ENCODE measurements around the gene METTL25.

Gene METTL25

GRCh38 chr12:82514880-82515279 is 156.6 kb downstream of the METTL25 start:
- no peaks in the 10 kb centered on the region for H3K9me3 ChIP-seq (ENCODE audit: control insufficient read depth, low read depth, low read length)
- no peak overlapping the region for H3K27ac ChIP-seq (ENCODE audit: low read length)
- H3K4me3 ChIP-seq (ENCODE audit: low read length): no peak overlapping the region
- H3K27me3 ChIP-seq (ENCODE audit: control insufficient read depth, insufficient read depth, low read length): no peaks in the 10 kb centered on the region
- H3K36me3 ChIP-seq (ENCODE audit: control insufficient read depth, low read depth, low read length): no peaks in the 10 kb centered on the region
- no peaks in the 10 kb centered on the region for H3K4me1 ChIP-seq (ENCODE audit: control insufficient read depth, low read depth, low read length)
- H3K9ac ChIP-seq (ENCODE audit: low read length): no peak overlapping the region

- Histone ChIP-seq H3K36me3 (ENCODE audit: control insufficient read depth, low read depth, low read length) (no peaks in the 10 kb centered on the region), H3K9me3 (ENCODE audit: control insufficient read depth, low read depth, low read length) (no peaks in the 10 kb centered on the region), H3K4me3 (ENCODE audit: low read length) (no peak overlapping the region), H3K27me3 (ENCODE audit: control insufficient read depth, insufficient read depth, low read length) (no peaks in the 10 kb centered on the region), H3K9ac (ENCODE audit: low read length) (no peak overlapping the region), H3K27ac (ENCODE audit: low read length) (no peak overlapping the region), H3K4me1 (ENCODE audit: control insufficient read depth, low read depth, low read length) (no peaks in the 10 kb centered on the region)
Observed at GRCh38 chr12:82515652-82516051, 157.3 kb downstream of the METTL25 start.

- Histone ChIP-seq H3K27ac (ENCODE audit: low read length) (no peak overlapping the region), H3K9ac (ENCODE audit: low read length) (no peak overlapping the region), H3K4me1 (ENCODE audit: control insufficient read depth, low read depth, low read length) (no peaks in the 10 kb centered on the region), H3K9me3 (ENCODE audit: control insufficient read depth, low read depth, low read length) (no peaks in the 10 kb centered on the region), H3K36me3 (ENCODE audit: control insufficient read depth, low read depth, low read length) (no peaks in the 10 kb centered on the region), H3K4me3 (ENCODE audit: low read length) (no peak overlapping the region), H3K27me3 (ENCODE audit: control insufficient read depth, insufficient read depth, low read length) (no peaks in the 10 kb centered on the region)
Observed at GRCh38 chr12:82517027-82517426, 158.7 kb downstream of the METTL25 start.

GRCh38 chr12:82517808-82518207 is 159.5 kb downstream of the METTL25 start:
- Histone ChIP-seq H3K4me3 (ENCODE audit: low read length) (no peak overlapping the region), H3K27ac (ENCODE audit: low read length) (no peak overlapping the region), H3K9ac (ENCODE audit: low read length) (no peak overlapping the region), H3K9me3 (ENCODE audit: control insufficient read depth, low read depth, low read length) (no peaks in the 10 kb centered on the region), H3K27me3 (ENCODE audit: control insufficient read depth, insufficient read depth, low read length) (no peaks in the 10 kb centered on the region), H3K4me1 (ENCODE audit: control insufficient read depth, low read depth, low read length) (no peaks in the 10 kb centered on the region), H3K36me3 (ENCODE audit: control insufficient read depth, low read depth, low read length) (no peaks in the 10 kb centered on the region)

GRCh38 chr12:82519510-82519909 is 161.2 kb downstream of the METTL25 start:
- Histone ChIP-seq H3K9ac (ENCODE audit: low read length) (no peak overlapping the region), H3K36me3 (ENCODE audit: control insufficient read depth, low read depth, low read length) (no peaks in the 10 kb centered on the region), H3K27ac (ENCODE audit: low read length) (no peak overlapping the region), H3K4me1 (ENCODE audit: control insufficient read depth, low read depth, low read length) (no peaks in the 10 kb centered on the region), H3K4me3 (ENCODE audit: low read length) (no peak overlapping the region), H3K27me3 (ENCODE audit: control insufficient read depth, insufficient read depth, low read length) (no peaks in the 10 kb centered on the region), H3K9me3 (ENCODE audit: control insufficient read depth, low read depth, low read length) (no peaks in the 10 kb centered on the region)

GRCh38 chr12:82522285-82522684 is 164.0 kb downstream of the METTL25 start:
- Histone ChIP-seq H3K4me3 (ENCODE audit: low read length) (no peak overlapping the region), H3K36me3 (ENCODE audit: control insufficient read depth, low read depth, low read length) (no peaks in the 10 kb centered on the region), H3K4me1 (ENCODE audit: control insufficient read depth, low read depth, low read length) (no peaks in the 10 kb centered on the region), H3K27me3 (ENCODE audit: control insufficient read depth, insufficient read depth, low read length) (no peaks in the 10 kb centered on the region), H3K9ac (ENCODE audit: low read length) (no peak overlapping the region), H3K9me3 (ENCODE audit: control insufficient read depth, low read depth, low read length) (no peaks in the 10 kb centered on the region), H3K27ac (ENCODE audit: low read length) (no peak overlapping the region)

GRCh38 chr12:82522762-82523161 is 164.4 kb downstream of the METTL25 start:
- Histone ChIP-seq H3K36me3 (ENCODE audit: control insufficient read depth, low read depth, low read length) (no peaks in the 10 kb centered on the region), H3K27me3 (ENCODE audit: control insufficient read depth, insufficient read depth, low read length) (no peaks in the 10 kb centered on the region), H3K4me1 (ENCODE audit: control insufficient read depth, low read depth, low read length) (no peaks in the 10 kb centered on the region), H3K9me3 (ENCODE audit: control insufficient read depth, low read depth, low read length) (no peaks in the 10 kb centered on the region), H3K27ac (ENCODE audit: low read length) (no peak overlapping the region), H3K4me3 (ENCODE audit: low read length) (no peak overlapping the region), H3K9ac (ENCODE audit: low read length) (no peak overlapping the region)

- no peaks in the 10 kb centered on the region for H3K4me1 ChIP-seq (ENCODE audit: control insufficient read depth, low read depth, low read length)
- no peak overlapping the region for H3K27ac ChIP-seq (ENCODE audit: low read length)
- H3K36me3 ChIP-seq (ENCODE audit: control insufficient read depth, low read depth, low read length): no peaks in the 10 kb centered on the region
- no peaks in the 10 kb centered on the region for H3K27me3 ChIP-seq (ENCODE audit: control insufficient read depth, insufficient read depth, low read length)
- no peak overlapping the region for H3K9ac ChIP-seq (ENCODE audit: low read length)
- no peaks in the 10 kb centered on the region for H3K9me3 ChIP-seq (ENCODE audit: control insufficient read depth, low read depth, low read length)
- no peak overlapping the region for H3K4me3 ChIP-seq (ENCODE audit: low read length)
Observed at GRCh38 chr12:82523996-82524395, 165.7 kb downstream of the METTL25 start.

- no peaks in the 10 kb centered on the region for H3K36me3 ChIP-seq (ENCODE audit: control insufficient read depth, low read depth, low read length)
- H3K27ac ChIP-seq (ENCODE audit: low read length): no peak overlapping the region
- H3K4me1 ChIP-seq (ENCODE audit: control insufficient read depth, low read depth, low read length): no peaks in the 10 kb centered on the region
- H3K27me3 ChIP-seq (ENCODE audit: control insufficient read depth, insufficient read depth, low read length): no peaks in the 10 kb centered on the region
- no peaks in the 10 kb centered on the region for H3K9me3 ChIP-seq (ENCODE audit: control insufficient read depth, low read depth, low read length)
- no peak overlapping the region for H3K4me3 ChIP-seq (ENCODE audit: low read length)
- H3K9ac ChIP-seq (ENCODE audit: low read length): no peak overlapping the region
Observed at GRCh38 chr12:82524641-82525040, 166.3 kb downstream of the METTL25 start.

- H3K9ac ChIP-seq (ENCODE audit: low read length): no peak overlapping the region
- no peaks in the 10 kb centered on the region for H3K27me3 ChIP-seq (ENCODE audit: control insufficient read depth, insufficient read depth, low read length)
- H3K27ac ChIP-seq (ENCODE audit: low read length): no peak overlapping the region
- H3K4me1 ChIP-seq (ENCODE audit: control insufficient read depth, low read depth, low read length): no peaks in the 10 kb centered on the region
- H3K9me3 ChIP-seq (ENCODE audit: control insufficient read depth, low read depth, low read length): no peaks in the 10 kb centered on the region
- H3K4me3 ChIP-seq (ENCODE audit: low read length): no peak overlapping the region
- no peaks in the 10 kb centered on the region for H3K36me3 ChIP-seq (ENCODE audit: control insufficient read depth, low read depth, low read length)
Observed at GRCh38 chr12:82525616-82526015, 167.3 kb downstream of the METTL25 start.

- Histone ChIP-seq H3K27ac (ENCODE audit: low read length) (no peak overlapping the region), H3K4me1 (ENCODE audit: control insufficient read depth, low read depth, low read length) (no peaks in the 10 kb centered on the region), H3K4me3 (ENCODE audit: low read length) (no peak overlapping the region), H3K36me3 (ENCODE audit: control insufficient read depth, low read depth, low read length) (no peaks in the 10 kb centered on the region), H3K9ac (ENCODE audit: low read length) (no peak overlapping the region), H3K27me3 (ENCODE audit: control insufficient read depth, insufficient read depth, low read length) (no peaks in the 10 kb centered on the region), H3K9me3 (ENCODE audit: control insufficient read depth, low read depth, low read length) (no peaks in the 10 kb centered on the region)
Observed at GRCh38 chr12:82527165-82527780, 168.9 kb downstream of the METTL25 start.

Data from iPS-18a (cell line).